ENCODE results near the gene WAPL.

DNA sequence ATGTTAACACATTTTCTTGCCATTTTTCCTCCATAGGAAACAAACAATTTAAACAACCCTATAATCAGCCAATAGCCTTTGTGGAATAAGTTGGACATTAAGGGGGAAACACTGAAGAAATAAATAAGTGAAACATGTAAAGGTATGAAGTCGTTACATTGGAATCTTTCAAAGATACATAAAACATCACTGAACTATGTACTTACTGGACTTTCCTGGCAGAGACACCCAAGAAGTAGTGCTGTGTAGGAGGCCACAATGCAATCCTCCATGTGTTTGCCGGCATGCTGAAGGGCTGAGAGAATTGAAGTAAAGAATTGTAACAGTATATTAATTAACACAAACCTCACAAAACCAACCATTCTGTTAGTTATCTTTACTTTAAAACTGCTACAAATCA, 78.5 kb downstream of the WAPL start:
- no peak for TF ChIP-seq FOXJ3 (CRISPR knock-in tag; IDR thresholded peaks at IDR 0.05; ENCODE audit: borderline replicate concordance)
- TF ChIP-seq, protein P1, sequence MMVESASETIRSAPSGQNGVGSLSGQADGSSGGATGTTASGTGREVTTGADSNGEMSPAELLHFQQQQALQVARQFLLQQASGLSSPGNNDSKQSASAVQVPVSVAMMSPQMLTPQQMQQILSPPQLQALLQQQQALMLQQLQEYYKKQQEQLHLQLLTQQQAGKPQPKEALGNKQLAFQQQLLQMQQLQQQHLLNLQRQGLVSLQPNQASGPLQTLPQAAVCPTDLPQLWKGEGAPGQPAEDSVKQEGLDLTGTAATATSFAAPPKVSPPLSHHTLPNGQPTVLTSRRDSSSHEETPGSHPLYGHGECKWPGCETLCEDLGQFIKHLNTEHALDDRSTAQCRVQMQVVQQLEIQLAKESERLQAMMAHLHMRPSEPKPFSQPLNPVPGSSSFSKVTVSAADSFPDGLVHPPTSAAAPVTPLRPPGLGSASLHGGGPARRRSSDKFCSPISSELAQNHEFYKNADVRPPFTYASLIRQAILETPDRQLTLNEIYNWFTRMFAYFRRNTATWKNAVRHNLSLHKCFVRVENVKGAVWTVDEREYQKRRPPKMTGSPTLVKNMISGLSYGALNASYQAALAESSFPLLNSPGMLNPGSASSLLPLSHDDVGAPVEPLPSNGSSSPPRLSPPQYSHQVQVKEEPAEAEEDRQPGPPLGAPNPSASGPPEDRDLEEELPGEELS (CRISPR knock-in tag; IDR thresholded peaks at IDR 0.05) = no peak
- TF ChIP-seq, protein P2, sequence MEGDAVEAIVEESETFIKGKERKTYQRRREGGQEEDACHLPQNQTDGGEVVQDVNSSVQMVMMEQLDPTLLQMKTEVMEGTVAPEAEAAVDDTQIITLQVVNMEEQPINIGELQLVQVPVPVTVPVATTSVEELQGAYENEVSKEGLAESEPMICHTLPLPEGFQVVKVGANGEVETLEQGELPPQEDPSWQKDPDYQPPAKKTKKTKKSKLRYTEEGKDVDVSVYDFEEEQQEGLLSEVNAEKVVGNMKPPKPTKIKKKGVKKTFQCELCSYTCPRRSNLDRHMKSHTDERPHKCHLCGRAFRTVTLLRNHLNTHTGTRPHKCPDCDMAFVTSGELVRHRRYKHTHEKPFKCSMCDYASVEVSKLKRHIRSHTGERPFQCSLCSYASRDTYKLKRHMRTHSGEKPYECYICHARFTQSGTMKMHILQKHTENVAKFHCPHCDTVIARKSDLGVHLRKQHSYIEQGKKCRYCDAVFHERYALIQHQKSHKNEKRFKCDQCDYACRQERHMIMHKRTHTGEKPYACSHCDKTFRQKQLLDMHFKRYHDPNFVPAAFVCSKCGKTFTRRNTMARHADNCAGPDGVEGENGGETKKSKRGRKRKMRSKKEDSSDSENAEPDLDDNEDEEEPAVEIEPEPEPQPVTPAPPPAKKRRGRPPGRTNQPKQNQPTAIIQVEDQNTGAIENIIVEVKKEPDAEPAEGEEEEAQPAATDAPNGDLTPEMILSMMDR (CRISPR knock-in tag; IDR thresholded peaks at IDR 0.05) = no peak
- no peak for TF ChIP-seq SNAPC2 (CRISPR knock-in tag; IDR thresholded peaks at IDR 0.05)
- TF ChIP-seq ZZZ3 (CRISPR knock-in tag; IDR thresholded peaks at IDR 0.05; ENCODE audit: borderline replicate concordance) = no peak
- no peak for TF ChIP-seq SUZ12 (IDR thresholded peaks at IDR 0.05; ENCODE audit: low read depth, low read length)
- no peak for TF ChIP-seq EP300 (IDR thresholded peaks at IDR 0.05; ENCODE audit: low read depth in 2 of 2, low read length in 2 of 2)
- TF ChIP-seq EP300 (CRISPR knock-in tag; IDR thresholded peaks at IDR 0.05; ENCODE audit: borderline replicate concordance) = no peak
- no peak for TF ChIP-seq SMC3 (IDR thresholded peaks at IDR 0.05; ENCODE audit: low read length)
- TF ChIP-seq MAZ (IDR thresholded peaks at IDR 0.05; ENCODE audit: borderline replicate concordance, low read depth, low read length) = no peak
- TF ChIP-seq MAZ (CRISPR knock-in tag; IDR thresholded peaks at IDR 0.05; ENCODE audit: low read depth) = no peak
- no peak for TF ChIP-seq ZNF121 (CRISPR knock-in tag; IDR thresholded peaks at IDR 0.05)
- TF ChIP-seq SAP130 (CRISPR knock-in tag; IDR thresholded peaks at IDR 0.05; ENCODE audit: low read depth) = peak; percentile 44; the same call in 1 of the 2 replicates
- no peak for TF ChIP-seq GTF2F1 (IDR thresholded peaks at IDR 0.05; ENCODE audit: low read length)
- TF ChIP-seq, protein P3, sequence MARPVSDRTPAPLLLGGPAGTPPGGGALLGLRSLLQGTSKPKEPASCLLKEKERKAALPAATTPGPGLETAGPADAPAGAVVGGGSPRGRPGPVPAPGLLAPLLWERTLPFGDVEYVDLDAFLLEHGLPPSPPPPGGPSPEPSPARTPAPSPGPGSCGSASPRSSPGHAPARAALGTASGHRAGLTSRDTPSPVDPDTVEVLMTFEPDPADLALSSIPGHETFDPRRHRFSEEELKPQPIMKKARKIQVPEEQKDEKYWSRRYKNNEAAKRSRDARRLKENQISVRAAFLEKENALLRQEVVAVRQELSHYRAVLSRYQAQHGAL (CRISPR knock-in tag; IDR thresholded peaks at IDR 0.05; ENCODE audit: not compliant biosample characterization) = no peak
- no peak for TF ChIP-seq TCF7L2 (IDR thresholded peaks at IDR 0.05; ENCODE audit: low read depth, low read length)
